ENCODE measurements around the gene SH3BP4.

SH3BP4 gene

DNA sequence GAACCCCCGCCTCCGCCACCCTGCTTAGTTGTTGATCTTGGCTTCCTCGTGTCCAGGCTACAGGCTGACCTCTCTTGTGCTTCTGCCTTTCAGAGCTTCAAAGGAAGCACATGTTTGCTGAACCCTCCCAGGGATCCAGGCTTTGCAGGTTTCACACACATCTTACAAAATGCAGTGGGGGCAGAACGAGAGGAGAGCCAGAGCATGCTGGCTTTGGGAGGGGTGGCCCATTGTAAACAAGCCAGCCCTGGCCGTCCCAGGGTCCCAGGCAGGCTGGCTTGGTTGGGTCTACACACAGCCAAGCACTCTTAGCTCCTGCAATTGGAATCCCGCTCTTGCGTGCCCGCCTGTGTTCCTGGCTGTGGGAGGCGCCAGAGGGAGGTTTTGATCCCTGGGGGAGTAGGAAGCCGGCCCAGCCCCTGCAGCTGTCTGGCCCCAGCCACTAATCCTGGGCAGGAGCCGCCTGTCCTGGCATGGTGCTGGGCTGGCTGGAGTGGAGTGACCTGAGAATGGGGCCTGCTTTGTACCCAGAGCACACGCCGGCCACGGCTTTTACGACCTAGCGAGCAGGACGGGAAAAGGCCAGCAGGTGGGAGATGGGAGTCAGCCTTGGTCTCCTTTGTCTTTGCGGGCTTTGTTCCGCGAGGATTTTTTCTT, 53.9 kb downstream of the SH3BP4 start:
- Histone ChIP-seq H3K9me3 (no peaks in the 10 kb centered on the region), H3K4me1 (ENCODE audit: control insufficient read depth in 1 of 2, insufficient read depth in 1 of 2, low read depth in 1 of 2, low read length in 1 of 2) (no peaks in the 10 kb centered on the region), H3K27me3 (no peaks in the 10 kb centered on the region), H3K27ac (no peak overlapping the region), H3K36me3 (no peaks in the 10 kb centered on the region), H3K4me3 (ENCODE audit: low read depth in 1 of 2, low read length in 1 of 2) (no peak overlapping the region)
- TF ChIP-seq CTCF (IDR thresholded peaks at IDR 0.05) = no peak

DNA sequence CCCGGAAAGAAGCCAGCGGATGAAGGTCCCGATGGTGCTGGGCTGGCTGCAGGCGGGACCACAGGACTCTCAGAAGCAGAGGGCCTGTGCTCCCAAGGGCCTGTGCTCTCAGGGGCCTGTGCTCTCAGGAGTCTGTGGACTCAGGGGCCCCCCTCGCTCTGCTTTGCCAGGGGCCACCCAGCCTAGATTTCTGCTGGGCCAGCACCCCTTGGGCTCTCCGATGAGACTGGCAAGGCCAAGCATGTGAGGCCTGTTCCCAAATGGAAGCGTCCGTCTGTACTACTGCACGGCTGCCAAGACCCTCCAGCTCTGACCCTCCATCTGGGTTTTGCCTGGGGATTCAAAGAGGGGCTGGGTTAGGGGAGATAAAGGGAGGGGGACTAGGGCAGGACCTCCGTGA, 54.6 kb downstream of the SH3BP4 start:
- Histone ChIP-seq H3K36me3 (no peaks in the 10 kb centered on the region), H3K4me3 (ENCODE audit: low read depth in 1 of 2, low read length in 1 of 2) (no peak overlapping the region), H3K4me1 (ENCODE audit: control insufficient read depth in 1 of 2, insufficient read depth in 1 of 2, low read depth in 1 of 2, low read length in 1 of 2) (no peaks in the 10 kb centered on the region), H3K27ac (no peak overlapping the region), H3K9me3 (no peaks in the 10 kb centered on the region), H3K27me3 (no peaks in the 10 kb centered on the region)
- no peak for TF ChIP-seq CTCF (IDR thresholded peaks at IDR 0.05)

GRCh38 chr2:235006986-235007385, 55.2 kb downstream of the SH3BP4 start:
- Histone ChIP-seq H3K27me3 (no peaks in the 10 kb centered on the region), H3K27ac (no peak overlapping the region), H3K4me3 (ENCODE audit: low read depth in 1 of 2, low read length in 1 of 2) (no peak overlapping the region), H3K9me3 (no peaks in the 10 kb centered on the region), H3K36me3 (no peaks in the 10 kb centered on the region), H3K4me1 (ENCODE audit: control insufficient read depth in 1 of 2, insufficient read depth in 1 of 2, low read depth in 1 of 2, low read length in 1 of 2) (no peaks in the 10 kb centered on the region)
- TF ChIP-seq CTCF (IDR thresholded peaks at IDR 0.05) = no peak

- no peak overlapping the region for H3K4me3 ChIP-seq (ENCODE audit: low read depth in 1 of 2, low read length in 1 of 2)
- H3K36me3 ChIP-seq = no peaks in the 10 kb centered on the region
- TF ChIP-seq CTCF (IDR thresholded peaks at IDR 0.05) = no peak
- no peaks in the 10 kb centered on the region for H3K9me3 ChIP-seq
- H3K4me1 ChIP-seq (ENCODE audit: control insufficient read depth in 1 of 2, insufficient read depth in 1 of 2, low read depth in 1 of 2, low read length in 1 of 2) = no peaks in the 10 kb centered on the region
- no peaks in the 10 kb centered on the region for H3K27me3 ChIP-seq
- H3K27ac ChIP-seq = no peak overlapping the region
Observed at GRCh38 chr2:235007664-235008457, 56.0 kb downstream of the SH3BP4 start.

- no peaks in the 10 kb centered on the region for H3K9me3 ChIP-seq
- no peaks in the 10 kb centered on the region for H3K27me3 ChIP-seq
- H3K36me3 ChIP-seq = no peaks in the 10 kb centered on the region
- H3K4me3 ChIP-seq (ENCODE audit: low read depth in 1 of 2, low read length in 1 of 2) = no peak overlapping the region
- no peak for TF ChIP-seq CTCF (IDR thresholded peaks at IDR 0.05)
- no peak overlapping the region for H3K27ac ChIP-seq
- no peaks in the 10 kb centered on the region for H3K4me1 ChIP-seq (ENCODE audit: control insufficient read depth in 1 of 2, insufficient read depth in 1 of 2, low read depth in 1 of 2, low read length in 1 of 2)
Observed at GRCh38 chr2:235008584-235009044, 56.8 kb downstream of the SH3BP4 start.

Data from neutrophil (primary cell).